GM12878 (cell line): ENCODE measurements around the gene DES. TPM values are rescaled to one million over a fixed set of nuclear protein-coding genes. Genes with fewer than 3 reads are reported as not detected.
"Not testable (repeated sequence)": the region's sequence is repeated elsewhere in the genome, so short reads cannot be mapped to it uniquely, and the experiment has no call there.

Experiments
- ATAC-seq: fragments of 200-7000 bp; cut with Tn5 transposase; 3 replicates; pipeline ENCODE4 v1.9.1; 2020; ENCODE audit warnings: mild to moderate bottlenecking, moderate library complexity
- BruUV-seq: library from RNA; stranded (reverse); fragments of 400-500 nt; replicated peaks from 2 replicates; lab custom pipeline; 2021; lab: Mats Ljungman, UMichigan
- CTCF ChIA-PET: fragments of 300-600 bp; sonication (Branson Sonifier 250); formaldehyde crosslinking; extraction: SDS; loops from one replicate; lab custom pipeline; 2021; ENCODE audit warnings: inconsistent platforms; lab: Yijun Ruan, JAX
- POLR2A ChIA-PET: fragments of 350-600 bp; formaldehyde crosslinking; extraction: SDS; loops from one replicate; lab custom pipeline; 2021; ENCODE audit warnings: inconsistent platforms; lab: Charles Lee
- RAD21 ChIA-PET: fragments of 300-600 bp; sonication (Branson Sonifier 250); formaldehyde crosslinking; loops from one replicate; lab custom pipeline; 2023; ENCODE audit warnings: antibody characterized with exemption; ENCODE audit not compliant: unreplicated experiment; lab: Charles Lee
- SMC1A ChIA-PET: fragments of 300-600 bp; sonication (Branson Sonifier 250); formaldehyde crosslinking; loops from one replicate; lab custom pipeline; 2023; ENCODE audit not compliant: unreplicated experiment, uncharacterized antibody; lab: Charles Lee
- DNase-seq: peaks from one replicate; pipeline ENCODE4 v3.0.0-alpha.2; 2011; ENCODE audit warnings: low read depth, low spot score
- FAIRE-seq: peaks from 3 replicates; lab custom pipeline; 2011; peaks lifted over from hg19 to GRCh38; lab: Jason Lieb, UNC
- H2AFZ ChIP-seq: 2 replicates; pipeline ENCODE4 v1.6.0; 2011; ENCODE audit warnings: low read depth, low read length, control low read depth; ENCODE audit not compliant: control insufficient read depth
- H3K27ac ChIP-seq: 2 replicates; pipeline ENCODE4 v1.5.1; 2011; ENCODE audit warnings: control low read depth; ENCODE audit not compliant: control insufficient read depth, insufficient read depth
- H3K27me3 ChIP-seq, 2 experiments: replicated peaks in 1 of 2; 2 replicates each; pipeline versions ENCODE4 v1.6.0 to v1.6.1; 2011; ENCODE audit warnings: low read length in 1 of 2; ENCODE audit not compliant: control insufficient read depth in 2 of 2, insufficient read depth in 2 of 2
- H3K36me3 ChIP-seq, 2 experiments: 2 replicates each; pipeline ENCODE4 v1.5.1; 2011; ENCODE audit warnings: low read length in 1 of 2; ENCODE audit not compliant: control insufficient read depth in 2 of 2, insufficient read depth in 2 of 2
- H3K4me1 ChIP-seq: 2 replicates; pipeline ENCODE4 v1.6.1; 2011; ENCODE audit warnings: mild to moderate bottlenecking, low read length, moderate library complexity, mixed read lengths; ENCODE audit not compliant: control insufficient read depth, insufficient read depth
- H3K4me2 ChIP-seq: 2 replicates; pipeline ENCODE4 v1.6.0; 2011; ENCODE audit warnings: control low read depth; ENCODE audit not compliant: control insufficient read depth, insufficient read depth
- H3K4me3 ChIP-seq: fragments of 200-600 bp; sonication (generic); 2 replicates; pipeline ENCODE4 v1.5.1; 2016
- H3K79me2 ChIP-seq: 2 replicates; pipeline ENCODE4 v1.6.0; 2011; ENCODE audit warnings: low read length; ENCODE audit not compliant: control insufficient read depth, insufficient read depth
- H3K9ac ChIP-seq: 2 replicates; pipeline ENCODE4 v1.8.0; 2011; ENCODE audit warnings: low read length, control low read depth, mixed read lengths; ENCODE audit not compliant: control insufficient read depth, insufficient read depth
- H3K9me3 ChIP-seq: replicated peaks from 3 replicates; pipeline ENCODE4 v1.5.1; 2011; ENCODE audit warnings: mild to moderate bottlenecking, low read length; ENCODE audit not compliant: control insufficient read depth, insufficient read depth
- H4K20me1 ChIP-seq: 2 replicates; pipeline ENCODE4 v1.6.0; 2011; ENCODE audit not compliant: control insufficient read depth, insufficient read depth
- ATF7 ChIP-seq: fragments of 450-650 bp; IDR thresholded peaks from 2 replicates; pipeline ENCODE4 v1.6.1; 2016; ENCODE audit warnings: low read depth, mild to moderate bottlenecking
- TARDBP ChIP-seq: IDR thresholded peaks from 2 replicates; pipeline ENCODE4 v1.6.1; 2016; ENCODE audit warnings: borderline replicate concordance
- WGBS: methylation state at CpG from one replicate; pipeline ENCODE4 v1.1.6; 2016; ENCODE audit warnings: low lambda C conversion rate; ENCODE audit not compliant: insufficient replicate concordance, insufficient coverage; ENCODE audit errors: missing lambda C conversion rate; 5-methylcytosine and 5-hydroxymethylcytosine counted together
- in situ Hi-C: fragments of 300-500 bp; cut with MboI; formaldehyde crosslinking; loops from 9 replicates; pipeline ENCODE4 v1.14.3; 2018; ENCODE audit warnings: mixed read lengths
- intact Hi-C: fragments of 100-400 bp; cut with micrococcal nuclease; formaldehyde crosslinking; loops from one replicate; pipeline ENCODE4 v1.14.2; 2022; ENCODE audit not compliant: unreplicated experiment
- polyA plus RNA-seq, 11 experiments: library from polyadenylated mRNA; depleted of rRNA in 4 of 11; unstranded in 6 of 11; stranded (reverse) in 5 of 11; fragments of >200 nt; fragmentation: Nextera tagmentation in 4 of 11; fragmentation: Illumina TruSeq in 1 of 11; extraction: Ambion mirVana in 4 of 11; extraction: Trizol in 1 of 11; gene quantifications; 1 replicate in 1 of 11; 2 replicates in 10 of 11; pipeline versions ENCODE4 v1.2.1 to v1.2.3, GENCODE V29; 2011 to 2016; ENCODE audit warnings: inconsistent platforms in 2 of 11, missing spikeins in 2 of 11, low read depth in 1 of 11
- total RNA-seq, 4 experiments: library from RNA; depleted of rRNA in 3 of 4; stranded (reverse); fragments of >200 nt in 3 of 4; fragmentation: Illumina TruSeq in 1 of 4; extraction: Trizol in 1 of 4; gene quantifications; 2 replicates each; pipeline versions ENCODE4 v1.2.1 to v1.2.3, GENCODE V29; 2013 to 2021
- TF ChIP-seq, protein P1 (sequence below): fragments of 450-650 bp; IDR thresholded peaks from 2 replicates; pipeline ENCODE4 v1.6.1; 2017; ENCODE audit warnings: mild to moderate bottlenecking, moderate library complexity

Gene DES
- total and polyA plus RNA-seq, 10 of the 15 experiments (the other 5 are each of a cell fraction or from before 2014, with no cell fraction given) = 0.80 TPM; not detected in 9

GRCh38 chr2:219392754-219393153, 25.4 kb upstream of the DES start (continued):
- TF ChIP-seq, protein P1, sequence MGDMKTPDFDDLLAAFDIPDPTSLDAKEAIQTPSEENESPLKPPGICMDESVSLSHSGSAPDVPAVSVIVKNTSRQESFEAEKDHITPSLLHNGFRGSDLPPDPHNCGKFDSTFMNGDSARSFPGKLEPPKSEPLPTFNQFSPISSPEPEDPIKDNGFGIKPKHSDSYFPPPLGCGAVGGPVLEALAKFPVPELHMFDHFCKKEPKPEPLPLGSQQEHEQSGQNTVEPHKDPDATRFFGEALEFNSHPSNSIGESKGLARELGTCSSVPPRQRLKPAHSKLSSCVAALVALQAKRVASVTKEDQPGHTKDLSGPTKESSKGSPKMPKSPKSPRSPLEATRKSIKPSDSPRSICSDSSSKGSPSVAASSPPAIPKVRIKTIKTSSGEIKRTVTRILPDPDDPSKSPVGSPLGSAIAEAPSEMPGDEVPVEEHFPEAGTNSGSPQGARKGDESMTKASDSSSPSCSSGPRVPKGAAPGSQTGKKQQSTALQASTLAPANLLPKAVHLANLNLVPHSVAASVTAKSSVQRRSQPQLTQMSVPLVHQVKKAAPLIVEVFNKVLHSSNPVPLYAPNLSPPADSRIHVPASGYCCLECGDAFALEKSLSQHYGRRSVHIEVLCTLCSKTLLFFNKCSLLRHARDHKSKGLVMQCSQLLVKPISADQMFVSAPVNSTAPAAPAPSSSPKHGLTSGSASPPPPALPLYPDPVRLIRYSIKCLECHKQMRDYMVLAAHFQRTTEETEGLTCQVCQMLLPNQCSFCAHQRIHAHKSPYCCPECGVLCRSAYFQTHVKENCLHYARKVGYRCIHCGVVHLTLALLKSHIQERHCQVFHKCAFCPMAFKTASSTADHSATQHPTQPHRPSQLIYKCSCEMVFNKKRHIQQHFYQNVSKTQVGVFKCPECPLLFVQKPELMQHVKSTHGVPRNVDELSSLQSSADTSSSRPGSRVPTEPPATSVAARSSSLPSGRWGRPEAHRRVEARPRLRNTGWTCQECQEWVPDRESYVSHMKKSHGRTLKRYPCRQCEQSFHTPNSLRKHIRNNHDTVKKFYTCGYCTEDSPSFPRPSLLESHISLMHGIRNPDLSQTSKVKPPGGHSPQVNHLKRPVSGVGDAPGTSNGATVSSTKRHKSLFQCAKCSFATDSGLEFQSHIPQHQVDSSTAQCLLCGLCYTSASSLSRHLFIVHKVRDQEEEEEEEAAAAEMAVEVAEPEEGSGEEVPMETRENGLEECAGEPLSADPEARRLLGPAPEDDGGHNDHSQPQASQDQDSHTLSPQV = no peak
- TF ChIP-seq TARDBP (no peak), ATF7 (no peak)

DNA sequence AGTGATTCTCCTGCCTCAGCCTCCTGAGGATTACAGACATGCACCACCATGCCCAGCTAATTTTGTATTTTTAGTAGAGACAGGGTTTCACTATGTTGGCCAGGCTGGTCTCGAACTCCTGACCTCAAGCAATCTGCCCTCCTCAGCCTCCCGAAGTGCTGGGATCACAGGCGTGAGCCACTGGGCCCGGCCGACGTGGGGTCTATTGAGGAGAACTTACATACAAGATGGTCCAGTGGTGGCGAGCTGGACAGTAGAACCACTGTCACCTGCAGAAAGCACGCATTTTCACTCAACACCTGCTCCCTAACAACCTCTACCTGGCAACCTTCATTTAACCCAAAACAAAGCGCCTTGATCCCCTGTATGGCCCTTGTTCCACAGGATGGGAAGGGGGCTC, 23.1 kb upstream of the DES start:
- FAIRE-seq, ATAC-seq, H3K79me2 ChIP-seq, RAD21 ChIA-PET, H3K4me3 ChIP-seq, in situ Hi-C loops, H3K4me2 ChIP-seq, BruUV-seq, intact Hi-C loops, DNase-seq, H3K36me3 ChIP-seq, H3K27ac ChIP-seq, H3K9ac ChIP-seq, CTCF ChIA-PET, SMC1A ChIA-PET, H3K4me1 ChIP-seq, POLR2A ChIA-PET, H3K9me3 ChIP-seq, H2AFZ ChIP-seq, H4K20me1 ChIP-seq, H3K27me3 ChIP-seq: not testable (repeated sequence)
- WGBS = 49% methylated on average over 9 of the region's 9 CpGs
